ENCODE results near the gene LRRC51.

- TF ChIP-seq, protein P1, sequence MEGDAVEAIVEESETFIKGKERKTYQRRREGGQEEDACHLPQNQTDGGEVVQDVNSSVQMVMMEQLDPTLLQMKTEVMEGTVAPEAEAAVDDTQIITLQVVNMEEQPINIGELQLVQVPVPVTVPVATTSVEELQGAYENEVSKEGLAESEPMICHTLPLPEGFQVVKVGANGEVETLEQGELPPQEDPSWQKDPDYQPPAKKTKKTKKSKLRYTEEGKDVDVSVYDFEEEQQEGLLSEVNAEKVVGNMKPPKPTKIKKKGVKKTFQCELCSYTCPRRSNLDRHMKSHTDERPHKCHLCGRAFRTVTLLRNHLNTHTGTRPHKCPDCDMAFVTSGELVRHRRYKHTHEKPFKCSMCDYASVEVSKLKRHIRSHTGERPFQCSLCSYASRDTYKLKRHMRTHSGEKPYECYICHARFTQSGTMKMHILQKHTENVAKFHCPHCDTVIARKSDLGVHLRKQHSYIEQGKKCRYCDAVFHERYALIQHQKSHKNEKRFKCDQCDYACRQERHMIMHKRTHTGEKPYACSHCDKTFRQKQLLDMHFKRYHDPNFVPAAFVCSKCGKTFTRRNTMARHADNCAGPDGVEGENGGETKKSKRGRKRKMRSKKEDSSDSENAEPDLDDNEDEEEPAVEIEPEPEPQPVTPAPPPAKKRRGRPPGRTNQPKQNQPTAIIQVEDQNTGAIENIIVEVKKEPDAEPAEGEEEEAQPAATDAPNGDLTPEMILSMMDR (conservative IDR thresholded peaks at IDR 0.05) = no peak
- TF ChIP-seq EZH2 (IDR thresholded peaks at IDR 0.05; ENCODE audit: low read depth) = no peak
These were observed 33.9 kb downstream of the LRRC51 start for GRCh38 chr11:72114570-72114969.

Measured in PC-9 (cell line).